Keratinocyte (primary cell): ENCODE measurements around the gene RYR1.

Experiments
- CTCF ChIP-seq, 3 experiments: IDR thresholded peaks in 1 of 3; conservative IDR thresholded peaks in 1 of 3; optimal IDR thresholded peaks in 1 of 3; 2 replicates in 2 of 3; 3 replicates in 1 of 3; pipeline versions ENCODE3 to v1.5.1; 2011; ENCODE audit warnings: low read length in 3 of 3, mild to moderate bottlenecking in 3 of 3, moderate library complexity in 2 of 3, control low read depth in 1 of 3, inconsistent platforms in 1 of 3; ENCODE audit not compliant: insufficient read depth in 2 of 3; ENCODE audit errors: extremely low read depth in 1 of 3
- EZH2 ChIP-seq: IDR thresholded peaks from one replicate; pipeline ENCODE4 v1.6.1; 2012; ENCODE audit warnings: inconsistent platforms, mild to moderate bottlenecking, low read length, moderate library complexity

- TF ChIP-seq EZH2 (no peak), CTCF (optimal IDR thresholded peaks at IDR 0.05 in 1 of 3, IDR thresholded peaks at IDR 0.05 in 1 of 3, conservative IDR thresholded peaks at IDR 0.05 in 1 of 3; ENCODE audit: extremely low read depth in 1 of 3, insufficient read depth in 2 of 3, low read length in 3 of 3) (no peak)
Observed at GRCh38 chr19:38618590-38619360, 185.3 kb downstream of the RYR1 start, which contains the start of gene EIF3K.
